Measurements from ENCODE around the gene NFKB1. TPM values are rescaled to one million over a fixed set of nuclear protein-coding genes. Genes with fewer than 3 reads are reported as not detected.

NFKB1 gene
- total and polyA plus RNA-seq, 9 of the 15 experiments (the other 6 are each of a cell fraction or from before 2014, with no cell fraction given): 2.4 to 14.5 (median 10.3) TPM

DNA sequence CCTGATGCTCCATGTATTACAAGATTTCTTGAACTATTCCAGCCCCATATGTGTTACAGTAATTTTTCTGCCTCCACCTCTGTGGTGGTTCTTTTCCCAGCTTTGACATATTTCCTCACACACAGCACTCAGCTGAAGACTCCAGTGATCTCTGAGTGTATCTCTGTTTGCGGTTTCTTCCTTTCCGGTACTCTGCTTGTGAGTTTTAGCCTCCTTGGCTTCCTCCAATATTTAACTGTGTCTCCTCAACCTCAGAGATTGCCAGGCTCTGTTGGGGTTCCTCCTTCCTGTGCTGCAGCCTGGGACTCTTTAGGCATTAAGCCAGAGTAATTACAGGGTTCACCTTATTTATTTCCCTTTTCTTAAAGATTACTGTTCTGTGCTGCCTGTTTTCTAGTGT lies 73.2 kb downstream of the NFKB1 start:
- TF ChIP-seq, protein P1, sequence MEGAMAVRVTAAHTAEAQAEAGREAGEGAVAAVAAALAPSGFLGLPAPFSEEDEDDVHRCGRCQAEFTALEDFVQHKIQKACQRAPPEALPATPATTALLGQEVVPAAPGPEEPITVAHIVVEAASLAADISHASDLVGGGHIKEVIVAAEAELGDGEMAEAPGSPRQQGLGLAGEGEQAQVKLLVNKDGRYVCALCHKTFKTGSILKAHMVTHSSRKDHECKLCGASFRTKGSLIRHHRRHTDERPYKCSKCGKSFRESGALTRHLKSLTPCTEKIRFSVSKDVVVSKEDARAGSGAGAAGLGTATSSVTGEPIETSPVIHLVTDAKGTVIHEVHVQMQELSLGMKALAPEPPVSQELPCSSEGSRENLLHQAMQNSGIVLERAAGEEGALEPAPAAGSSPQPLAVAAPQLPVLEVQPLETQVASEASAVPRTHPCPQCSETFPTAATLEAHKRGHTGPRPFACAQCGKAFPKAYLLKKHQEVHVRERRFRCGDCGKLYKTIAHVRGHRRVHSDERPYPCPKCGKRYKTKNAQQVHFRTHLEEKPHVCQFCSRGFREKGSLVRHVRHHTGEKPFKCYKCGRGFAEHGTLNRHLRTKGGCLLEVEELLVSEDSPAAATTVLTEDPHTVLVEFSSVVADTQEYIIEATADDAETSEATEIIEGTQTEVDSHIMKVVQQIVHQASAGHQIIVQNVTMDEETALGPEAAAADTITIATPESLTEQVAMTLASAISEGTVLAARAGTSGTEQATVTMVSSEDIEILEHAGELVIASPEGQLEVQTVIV (CRISPR knock-in tag; IDR thresholded peaks at IDR 0.05; ENCODE audit: borderline replicate concordance): no peak
- peak; percentile 39; the same call in 1 of the 2 replicates for TF ChIP-seq ETV5 (CRISPR knock-in tag; IDR thresholded peaks at IDR 0.05; ENCODE audit: low read depth)
- H4K20me1 ChIP-seq (replicated peaks; ENCODE audit: control insufficient read depth, insufficient read depth, low read length): no peaks in the 10 kb centered on the region
- H3K79me2 ChIP-seq (ENCODE audit: control insufficient read depth, insufficient read depth, low read length): no peaks in the 10 kb centered on the region
- no peaks in the 10 kb centered on the region for H3K4me1 ChIP-seq (replicated peaks in 1 of 2; ENCODE audit: control insufficient read depth in 2 of 2, insufficient read depth in 2 of 2, low read length in 2 of 2)
- no peaks in the 10 kb centered on the region for H3K27me3 ChIP-seq (ENCODE audit: control insufficient read depth in 2 of 2, insufficient read depth in 2 of 2, low read length in 2 of 2)
- H3K9ac ChIP-seq (ENCODE audit: insufficient read depth in 1 of 2, low read depth in 2 of 2, low read length in 2 of 2): no peak overlapping the region
- POLR2A ChIA-PET: no interaction called here
- peak in 1 of 4 experiments; percentile 12 for DNase-seq (ENCODE audit: extremely low read depth in 1 of 4, low spot score in 3 of 4)
- 75% methylated on average over 2 of the region's 2 CpGs for WGBS (ENCODE audit: insufficient coverage, low coverage, missing lambda C conversion rate)
- no peak overlapping the region for H3K27ac ChIP-seq (ENCODE audit: extremely low read depth, low read depth, low read length)
- ATAC-seq: peak; percentile 65
- H3K36me3 ChIP-seq (ENCODE audit: control insufficient read depth, insufficient read depth, low read length): 0 out of 3 replicates have a peak, but pooled peaks cover 2% of the 10 kb centered on the region
- no peaks in the 10 kb centered on the region for H3K9me1 ChIP-seq (ENCODE audit: control insufficient read depth, insufficient read depth, low read length)
- no TSS peak for BruUV-seq (replicated peaks)
- in situ Hi-C loops (cut with MboI) (no loop called here), intact Hi-C loops (cut with micrococcal nuclease) (no loop called here)
- no peaks in the 10 kb centered on the region for H3K9me3 ChIP-seq (replicated peaks; ENCODE audit: control insufficient read depth, insufficient read depth, low read depth, low read length)
- no peak overlapping the region for H3K4me2 ChIP-seq (ENCODE audit: insufficient read depth, low read length)
- no peak overlapping the region for H3K4me3 ChIP-seq
- peak; percentile 35 for FAIRE-seq
- CTCF ChIA-PET (ENCODE audit: low intra/inter-chr PET ratio): no interaction called here
- no peak overlapping the region for H2AFZ ChIP-seq (ENCODE audit: low read depth, low read length)

All from K562 (cell line).